Cerebellar cortex (tissue), 1 donor: ENCODE results near the gene IL6.
"Not testable (repeated sequence)": the region's sequence is repeated elsewhere in the genome, so short reads cannot be mapped to it uniquely, and the experiment has no call there.

Experiments used
- DNase-seq: peaks from one replicate; pipeline ENCODE4 v3.0.0-alpha.2; 2015; ENCODE audit warnings: low spot score

IL6 gene

DNA sequence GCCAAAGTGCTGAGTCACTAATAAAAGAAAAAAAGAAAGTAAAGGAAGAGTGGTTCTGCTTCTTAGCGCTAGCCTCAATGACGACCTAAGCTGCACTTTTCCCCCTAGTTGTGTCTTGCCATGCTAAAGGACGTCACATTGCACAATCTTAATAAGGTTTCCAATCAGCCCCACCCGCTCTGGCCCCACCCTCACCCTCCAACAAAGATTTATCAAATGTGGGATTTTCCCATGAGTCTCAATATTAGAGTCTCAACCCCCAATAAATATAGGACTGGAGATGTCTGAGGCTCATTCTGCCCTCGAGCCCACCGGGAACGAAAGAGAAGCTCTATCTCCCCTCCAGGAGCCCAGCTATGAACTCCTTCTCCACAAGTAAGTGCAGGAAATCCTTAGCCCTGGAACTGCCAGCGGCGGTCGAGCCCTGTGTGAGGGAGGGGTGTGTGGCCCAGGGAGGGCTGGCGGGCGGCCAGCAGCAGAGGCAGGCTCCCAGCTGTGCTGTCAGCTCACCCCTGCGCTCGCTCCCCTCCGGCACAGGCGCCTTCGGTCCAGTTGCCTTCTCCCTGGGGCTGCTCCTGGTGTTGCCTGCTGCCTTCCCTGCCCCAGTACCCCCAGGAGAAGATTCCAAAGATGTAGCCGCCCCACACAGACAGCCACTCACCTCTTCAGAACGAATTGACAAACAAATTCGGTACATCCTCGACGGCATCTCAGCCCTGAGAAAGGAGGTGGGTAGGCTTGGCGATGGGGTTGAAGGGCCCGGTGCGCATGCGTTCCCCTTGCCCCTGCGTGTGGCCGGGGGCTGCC, at the start of gene IL6:
Gene IL6 (plus strand): TSS at position 294 of the 807 bp plus-strand sequence. CDS start 63 bp downstream, at position 357.
- no peak for DNase-seq

DNA sequence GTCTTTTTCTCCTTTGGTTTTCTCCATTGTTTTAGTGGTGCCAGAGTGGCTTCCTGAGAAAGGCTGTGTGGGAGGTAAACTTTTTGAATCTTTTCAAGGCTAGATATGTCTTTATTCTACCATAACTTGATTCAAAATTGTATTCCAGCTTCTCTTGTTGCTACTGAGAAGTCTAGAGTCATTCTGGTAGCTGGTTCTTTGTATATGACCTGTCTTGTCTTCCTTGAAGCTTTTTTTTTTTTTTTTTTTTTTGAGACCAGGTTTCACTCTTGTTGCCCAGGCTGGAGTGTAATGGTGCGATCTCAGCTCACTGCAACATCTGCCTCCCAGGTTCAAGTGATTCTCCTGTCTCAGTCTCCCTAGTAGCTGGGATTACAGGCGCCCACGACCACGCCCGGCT, 49.7 kb upstream of the IL6 start:
- DNase-seq, result not testable (repeated sequence)

DNA sequence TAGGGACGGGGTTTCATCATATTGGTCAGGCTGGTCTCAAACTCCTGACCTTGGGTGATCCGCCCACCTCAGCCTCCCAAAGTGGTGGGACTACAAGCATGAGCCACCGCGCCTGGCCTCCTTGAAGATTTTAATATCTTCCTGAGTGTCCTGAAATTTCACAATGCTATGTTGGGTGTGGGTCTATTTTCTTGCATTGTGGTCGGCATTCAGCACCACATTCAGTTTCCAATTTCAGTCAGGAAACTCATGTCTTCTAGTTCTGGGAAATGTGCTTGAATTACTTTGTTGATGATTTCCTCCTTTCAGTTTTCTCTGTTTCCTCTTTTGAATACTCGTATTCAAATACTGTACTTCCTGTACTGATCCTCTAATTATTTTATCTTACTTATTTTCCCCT, 49.3 kb upstream of the IL6 start:
- no peak for DNase-seq

DNA sequence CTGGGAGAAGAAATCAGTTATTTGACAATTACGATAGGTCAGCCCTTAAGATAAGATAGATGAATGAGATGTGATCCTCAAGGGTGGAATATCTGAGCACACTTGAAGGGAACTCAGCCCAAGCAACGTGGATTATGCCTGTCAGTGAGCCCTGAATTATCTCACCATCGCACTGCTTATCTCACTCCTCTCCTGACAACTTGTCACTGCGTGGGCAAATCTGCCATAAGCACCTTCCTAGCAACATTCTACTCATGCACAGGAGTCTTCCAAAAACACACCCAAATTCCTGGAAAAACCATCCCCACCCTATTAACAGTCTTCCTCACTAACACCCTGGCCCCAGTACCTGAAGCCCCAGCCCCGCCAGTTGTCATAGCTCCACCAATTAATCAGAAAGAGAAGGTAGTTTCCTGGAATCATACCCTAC, 46.5 kb upstream of the IL6 start:
- no peak for DNase-seq

DNA sequence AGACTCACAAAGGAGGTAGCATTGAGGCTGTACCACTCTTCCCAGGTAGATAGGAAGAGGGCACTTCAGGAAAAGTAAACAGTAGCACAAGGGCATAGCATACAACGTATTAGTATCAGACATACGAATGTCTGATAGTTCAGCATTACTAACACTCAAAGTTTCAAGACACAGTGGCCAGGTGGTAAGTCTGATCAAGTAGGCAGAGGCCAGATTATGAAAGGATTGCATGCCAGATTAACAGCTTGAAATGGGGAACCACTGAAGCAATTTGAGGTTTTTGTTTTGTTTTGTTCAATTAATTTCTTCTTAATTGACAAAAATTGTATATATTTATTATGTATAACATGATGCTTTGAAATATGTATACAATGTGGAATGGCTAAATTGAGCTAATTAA, 45.7 kb upstream of the IL6 start:
- no peak for DNase-seq

DNA sequence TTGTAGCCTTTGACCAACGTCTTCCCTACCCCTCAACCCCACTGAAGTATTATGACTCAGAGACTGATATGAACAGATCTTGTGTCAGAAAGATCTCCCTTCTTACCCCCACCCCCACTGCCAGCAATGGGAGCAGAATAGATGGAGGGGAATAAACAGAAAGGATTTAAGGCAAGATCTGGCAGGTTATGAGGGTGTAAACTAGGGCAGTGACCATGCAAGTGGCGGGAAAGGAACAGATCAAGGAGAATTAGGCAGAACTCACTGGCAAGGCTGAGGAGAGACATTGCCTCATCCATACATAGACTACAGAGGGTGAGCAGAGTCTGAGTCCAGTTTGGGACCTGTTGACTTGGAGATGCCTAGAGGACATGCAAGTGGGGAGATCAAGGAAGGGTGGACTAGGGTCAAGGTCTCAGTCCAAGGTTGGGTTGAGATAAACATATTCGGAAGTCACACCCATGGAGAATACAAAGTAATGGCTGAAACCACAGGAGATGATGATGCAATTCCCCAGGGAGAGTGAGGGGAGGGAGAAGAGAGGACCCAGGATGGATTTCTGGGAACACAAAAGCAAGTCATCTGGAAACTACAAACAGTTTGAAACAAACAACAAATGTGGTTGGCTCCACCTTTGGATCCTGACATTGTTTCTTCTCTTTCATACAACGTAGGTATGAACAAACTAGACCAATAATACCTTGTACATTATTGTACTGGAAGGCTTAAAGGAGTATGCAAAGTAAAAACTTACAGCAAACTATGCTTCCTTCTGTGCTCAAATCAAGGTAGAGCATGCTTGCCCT, 44.9 kb upstream of the IL6 start:
- DNase-seq, result no peak

DNA sequence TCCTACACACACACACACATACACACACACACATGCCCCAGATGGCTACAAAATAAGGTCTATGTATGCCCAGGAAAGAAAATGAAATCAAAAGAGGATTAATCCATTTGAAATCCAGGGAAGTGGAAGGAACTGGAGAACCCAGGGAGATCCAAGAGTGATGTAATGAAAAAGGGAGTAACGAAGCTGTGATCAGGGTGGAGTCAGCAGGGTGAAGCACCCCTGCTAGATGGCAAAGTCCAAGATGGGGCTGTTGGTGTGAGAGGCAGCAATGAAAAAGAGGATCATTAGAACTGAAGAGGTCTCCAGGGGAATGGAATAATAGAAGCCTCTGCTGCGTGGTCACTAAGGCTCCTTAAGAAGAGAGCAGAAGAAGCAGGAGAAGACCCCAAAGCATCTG, 43.6 kb upstream of the IL6 start:
- no peak for DNase-seq

DNA sequence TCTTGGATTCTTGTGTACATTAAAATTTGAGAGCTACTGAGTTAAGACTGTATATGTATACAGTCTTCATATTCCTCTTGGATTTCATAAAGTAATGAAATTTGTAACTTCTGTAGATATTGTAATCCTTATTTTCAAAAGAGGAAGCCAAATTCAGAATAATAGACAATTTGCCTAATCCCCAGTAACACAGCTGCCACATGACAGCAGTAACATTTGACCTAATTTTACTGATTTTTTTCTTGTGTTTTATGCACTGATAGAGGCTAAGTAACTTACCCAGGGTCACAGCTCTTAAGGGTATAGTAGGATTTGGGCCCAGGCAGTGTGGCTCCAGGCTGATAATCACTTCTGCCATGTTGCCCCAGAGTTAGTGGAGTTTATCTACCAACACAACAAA, 40.4 kb upstream of the IL6 start:
- no peak for DNase-seq

DNA sequence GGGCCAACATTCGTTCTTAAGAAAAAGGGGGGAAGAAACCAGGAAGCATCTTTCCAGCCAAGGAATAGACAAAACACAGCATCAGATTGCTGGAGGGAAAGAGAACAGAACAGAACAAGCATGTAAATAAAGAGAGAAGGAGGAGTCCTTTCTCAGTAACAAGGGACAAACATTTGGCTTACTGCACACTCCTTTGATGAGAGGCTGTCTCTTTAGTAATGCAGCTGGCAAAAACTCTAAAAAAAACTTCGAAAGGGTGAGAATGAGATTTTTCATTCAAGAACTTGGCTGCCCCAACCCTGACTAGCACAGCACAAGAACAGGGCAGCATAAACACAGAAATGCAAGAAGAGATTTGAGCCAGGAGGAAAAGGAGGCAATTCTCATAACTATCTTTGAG, 38.9 kb upstream of the IL6 start:
- DNase-seq, result peak; percentile 5

DNA sequence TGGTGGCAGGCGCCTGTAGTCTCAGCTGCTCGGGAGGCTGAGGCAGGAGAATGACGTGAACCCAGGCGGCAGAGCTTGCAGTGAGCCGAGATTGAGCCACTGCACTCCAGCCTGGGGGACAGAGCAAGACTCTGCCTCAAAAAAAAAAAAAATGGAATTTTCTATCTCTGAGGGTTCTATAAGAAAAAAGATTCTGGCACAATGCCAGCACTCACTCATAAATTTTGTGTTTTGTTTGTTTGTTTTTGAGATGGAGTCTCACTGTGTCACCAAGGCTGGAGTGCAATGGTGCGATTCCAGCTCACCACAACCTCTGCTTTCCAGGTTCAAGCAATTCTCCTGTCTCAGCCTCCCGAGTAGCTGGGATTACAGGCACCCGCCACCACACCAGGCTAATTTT, 38.1 kb upstream of the IL6 start:
- DNase-seq, result not testable (repeated sequence)

DNA sequence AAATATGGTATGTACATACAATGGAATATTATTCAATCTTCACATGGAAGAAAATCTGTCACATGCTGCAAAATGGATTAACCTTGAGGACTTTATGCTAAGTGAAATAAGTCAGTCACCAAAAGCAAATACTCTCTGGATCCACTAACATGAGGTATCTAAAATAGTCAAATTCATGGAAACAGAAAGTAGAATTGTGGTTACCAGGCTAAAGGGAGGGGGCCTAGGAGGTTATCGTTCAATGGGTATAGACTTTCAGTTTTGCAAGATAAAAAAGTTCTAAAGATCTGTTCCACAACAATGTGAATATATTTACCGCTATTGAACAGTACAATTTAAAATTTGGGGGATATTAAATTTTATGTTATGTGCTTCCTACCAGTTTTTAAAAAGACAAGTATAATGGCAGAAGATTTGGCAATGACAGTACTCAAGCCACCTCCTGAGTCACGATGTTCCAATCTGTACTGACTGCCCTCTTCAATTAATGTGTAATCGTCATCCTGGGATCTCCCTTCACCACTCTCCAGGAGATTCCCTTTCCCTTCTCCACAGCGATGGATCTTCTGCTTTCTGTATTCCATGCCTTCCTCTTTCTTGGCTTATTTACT, 32.3 kb upstream of the IL6 start:
- no peak for DNase-seq

DNA sequence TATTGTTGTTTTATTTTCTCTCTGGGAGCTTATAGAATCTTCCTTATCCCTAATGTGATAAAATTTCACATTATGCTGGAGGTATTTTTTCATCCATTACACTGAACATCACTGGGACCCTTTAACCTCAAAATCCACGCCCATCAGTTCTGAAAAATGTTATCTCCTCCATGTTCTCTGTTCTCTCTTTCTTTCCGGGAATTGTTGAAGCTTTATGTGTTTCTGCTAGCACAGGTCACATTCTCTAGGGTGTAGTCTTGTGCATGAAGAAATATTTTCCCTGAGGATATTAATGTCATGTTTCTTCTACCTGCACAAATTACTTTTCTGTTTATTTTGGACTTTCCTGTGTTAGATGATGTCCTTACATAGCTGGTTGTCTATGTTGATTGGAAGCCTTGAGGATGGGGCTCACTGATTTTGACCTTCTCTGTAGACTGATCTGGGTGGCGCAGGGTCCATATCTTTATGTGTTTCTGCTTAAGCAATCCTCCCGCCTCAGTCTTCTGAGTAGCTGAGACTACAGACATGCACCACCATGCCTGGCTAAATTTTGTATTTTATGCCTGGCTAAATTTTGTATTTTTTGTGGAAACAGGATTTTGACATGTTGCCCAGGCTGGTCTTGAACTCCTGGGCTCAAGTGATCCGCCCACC, 31.4 kb upstream of the IL6 start:
- DNase-seq, result no peak

DNA sequence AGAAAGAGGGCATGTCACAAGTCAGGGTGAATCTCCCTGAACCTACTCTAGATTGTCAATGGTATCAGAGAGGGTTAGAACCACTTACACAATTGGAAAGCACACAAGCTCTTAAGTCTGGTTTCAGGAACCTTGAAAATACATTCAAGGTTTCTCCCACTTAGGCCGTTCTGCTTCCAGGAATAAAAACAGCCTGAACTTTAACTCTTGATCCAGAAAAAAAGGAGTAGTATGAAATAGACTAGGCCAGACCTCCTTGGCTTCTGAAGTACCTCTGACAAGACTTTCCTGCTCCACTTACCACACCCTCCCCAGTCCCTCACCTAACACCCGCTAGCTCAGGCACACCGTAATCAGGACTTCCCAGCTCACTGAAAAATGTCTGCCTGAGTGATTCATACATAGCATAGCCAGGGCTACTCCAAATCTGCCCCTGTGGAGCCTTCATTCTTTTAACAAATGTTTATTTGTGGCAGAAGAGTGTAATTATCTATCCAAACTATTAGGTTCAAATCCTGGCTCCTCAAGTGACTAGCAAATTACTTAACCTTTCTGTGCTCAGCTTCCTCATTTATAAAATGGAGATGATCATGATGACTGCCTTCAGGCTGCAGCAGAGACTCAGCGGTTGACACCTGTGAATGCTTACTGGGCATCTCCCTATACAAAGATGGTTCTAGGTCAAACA, 30.3 kb upstream of the IL6 start:
- no peak for DNase-seq

DNA sequence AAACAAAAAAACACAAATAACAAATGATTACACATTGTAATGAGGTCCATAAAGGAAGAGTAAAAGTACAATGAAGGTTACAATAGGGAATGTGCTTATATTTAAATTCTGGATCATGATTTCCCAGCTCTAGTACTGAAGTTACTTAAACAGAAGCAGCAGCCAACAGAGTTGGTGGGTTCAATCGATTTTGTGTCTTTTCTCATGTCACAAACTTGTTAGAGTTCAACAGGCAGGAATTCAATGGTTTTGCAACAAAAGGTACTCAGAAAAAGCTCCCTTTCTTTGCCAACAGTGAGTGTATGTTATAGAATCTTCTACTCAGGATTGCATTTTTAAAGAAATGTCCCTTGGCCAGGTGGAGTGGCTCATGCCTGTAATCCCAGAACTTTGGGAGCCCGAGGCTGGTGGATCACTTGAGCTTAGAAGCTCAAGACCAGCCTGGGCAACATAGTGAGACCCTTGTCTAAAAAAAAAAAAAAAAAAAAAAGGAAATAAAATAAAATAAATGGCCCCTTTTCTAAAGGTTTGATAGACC, 29.6 kb upstream of the IL6 start:
- DNase-seq, result no peak

DNA sequence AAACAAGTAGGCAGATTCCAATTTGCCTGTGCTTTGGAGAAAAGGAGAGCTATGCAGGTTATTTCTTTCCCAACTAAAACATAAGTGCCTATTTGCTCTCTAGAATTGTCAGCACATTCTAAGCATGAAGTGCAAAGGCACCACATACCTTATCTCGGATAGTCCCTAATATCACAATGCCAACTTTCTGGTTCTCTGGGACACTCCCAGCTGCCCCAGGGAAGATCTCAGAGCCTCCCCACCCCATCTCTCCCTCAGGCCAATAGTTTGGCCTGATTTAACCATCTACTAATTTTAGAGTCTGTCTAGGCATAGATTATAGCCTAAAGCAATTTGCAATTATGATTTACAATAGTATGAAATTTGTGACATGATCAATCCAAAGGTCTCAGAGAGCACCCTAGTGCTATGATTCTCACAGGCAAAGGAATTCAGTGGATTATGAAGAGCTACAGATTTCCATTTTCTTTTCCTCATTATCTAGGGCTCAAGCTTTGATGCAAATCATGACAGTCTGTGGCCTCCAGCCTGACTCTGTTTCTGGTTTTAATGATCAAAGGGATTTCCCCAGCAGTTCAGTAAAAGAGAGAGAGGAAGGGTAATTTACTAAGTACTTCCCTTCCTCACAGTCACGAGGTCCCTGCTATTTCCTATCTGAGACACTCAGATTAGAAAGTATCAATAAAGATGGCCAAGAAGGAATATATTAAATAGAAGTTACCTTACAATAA, 29.0 kb upstream of the IL6 start:
- DNase-seq, result no peak

DNA sequence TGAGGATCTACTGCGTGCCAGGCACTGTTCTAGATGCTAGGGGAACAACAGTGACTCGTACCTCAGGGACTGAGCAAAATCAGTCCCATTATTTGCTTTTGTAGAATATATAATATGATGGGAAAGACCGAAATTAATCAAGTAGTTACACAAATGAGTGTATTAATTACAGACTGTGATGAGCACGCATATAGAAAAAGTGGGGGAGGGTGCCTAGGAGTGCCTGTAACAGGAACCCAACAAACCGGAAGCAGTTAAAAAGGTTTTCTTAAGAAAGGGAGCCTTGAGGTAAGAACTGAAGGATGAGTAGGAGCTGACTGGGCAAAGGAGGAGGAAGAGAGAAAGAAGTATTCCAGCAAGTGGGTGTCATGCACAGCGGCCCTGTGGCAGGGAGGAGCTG, 28.2 kb upstream of the IL6 start:
- no peak for DNase-seq

DNA sequence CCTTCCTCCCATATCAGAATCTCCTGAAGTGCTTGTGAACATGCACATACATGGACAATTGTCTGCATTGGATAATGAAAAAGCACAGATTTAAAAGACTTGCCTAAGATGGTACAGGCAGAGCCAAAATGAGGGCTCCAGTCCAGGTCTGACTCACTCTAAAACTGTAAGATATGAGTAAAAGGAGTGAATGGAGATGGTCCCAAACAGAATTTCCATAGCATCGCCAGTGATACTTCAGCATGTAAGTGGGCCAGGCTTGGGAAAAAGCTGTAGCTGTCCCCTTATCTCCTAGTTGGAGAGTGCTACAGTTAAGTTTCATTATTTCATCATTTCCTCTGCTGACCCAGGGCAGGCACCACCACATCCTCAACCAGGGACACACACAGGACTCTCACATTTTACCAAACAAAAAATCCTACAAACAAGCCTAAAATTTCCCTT, 26.4 kb upstream of the IL6 start:
- DNase-seq, result no peak

DNA sequence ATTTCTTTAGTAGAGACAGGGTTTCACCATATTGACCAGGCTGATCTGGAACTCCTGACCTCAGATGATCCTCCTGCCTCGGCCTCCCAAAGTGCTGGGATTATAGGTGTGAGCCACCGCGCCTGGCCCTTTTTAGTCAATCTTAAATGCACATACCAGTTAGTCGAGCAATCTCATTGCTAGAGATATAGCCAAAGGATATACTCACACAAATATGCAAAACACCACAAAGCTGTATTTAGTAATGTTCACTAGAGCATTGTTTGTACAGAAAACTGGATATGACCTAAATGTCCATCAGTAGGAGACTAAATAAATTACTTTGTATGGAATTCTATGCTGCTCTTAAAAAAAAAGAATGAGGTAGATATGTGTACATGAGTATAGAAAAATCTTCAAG, 24.5 kb upstream of the IL6 start:
- DNase-seq, result no peak

DNA sequence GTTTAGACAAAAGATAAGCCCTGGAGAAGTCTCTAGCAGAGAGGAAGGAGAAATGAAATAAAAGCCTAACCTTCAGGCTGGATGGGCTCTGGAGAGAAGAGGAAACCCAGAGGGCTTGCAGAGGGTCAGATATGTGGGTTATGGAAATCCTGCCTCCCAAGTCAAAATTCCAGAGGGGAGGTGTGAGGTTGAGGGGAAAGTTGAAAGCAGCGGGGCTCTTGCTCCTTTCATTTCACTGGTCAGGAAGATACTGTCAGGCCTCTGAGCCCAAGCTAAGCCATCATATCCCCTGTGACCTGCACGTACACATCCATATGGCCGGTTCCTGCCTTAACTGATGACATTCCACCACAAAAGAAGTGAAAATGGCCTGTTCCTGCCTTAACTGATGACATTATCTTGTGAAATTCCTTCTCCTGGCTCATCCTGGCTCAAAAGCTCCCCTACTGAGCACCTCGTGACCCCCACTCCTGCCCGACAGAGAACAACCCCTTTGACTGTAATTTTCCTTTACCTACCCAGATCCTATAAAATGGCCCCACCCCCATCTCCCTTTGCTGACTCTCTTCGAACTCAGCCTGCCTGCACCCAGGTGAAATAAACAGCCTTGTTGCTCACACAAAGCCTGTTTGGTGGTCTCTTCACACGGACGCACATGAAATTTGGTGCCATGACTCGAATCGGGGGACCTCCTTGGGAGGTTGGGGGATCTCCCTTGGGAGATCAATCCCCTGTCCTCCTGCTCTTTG, 23.7 kb upstream of the IL6 start:
- DNase-seq, result not testable (repeated sequence)
